CD4-positive, alpha-beta T cell (primary cell): ENCODE measurements around the gene PLCH2. TPM values are rescaled to one million over a fixed set of nuclear protein-coding genes. Genes with fewer than 3 reads are reported as not detected.

ENCODE experiments used
- ATAC-seq: fragments of 200-7000 bp; cut with Tn5 transposase; one replicate; pipeline ENCODE4 v1.10.0; 2022; ENCODE audit warnings: mild to moderate bottlenecking; ENCODE audit not compliant: poor library complexity
- CTCF ChIA-PET: fragments of 350-600 bp; sonication (Branson Sonifier 250); formaldehyde crosslinking; loops from one replicate; lab custom pipeline; 2021; ENCODE audit warnings: antibody characterized with exemption, inconsistent platforms; lab: Charles Lee
- POLR2A ChIA-PET: fragments of 350-600 bp; sonication (Branson Sonifier 250); formaldehyde crosslinking; loops from one replicate; lab custom pipeline; 2021; ENCODE audit warnings: antibody characterized with exemption, inconsistent platforms; lab: Charles Lee
- DNase-seq, 14 experiments: peaks; one replicate each; pipeline ENCODE4 v3.0.0-alpha.2; 2013 to 2020; ENCODE audit warnings: mixed read lengths in 2 of 14
- H3K27ac ChIP-seq, 2 donors: one replicate each; pipeline versions ENCODE4 v1.5.1 to v1.7.0; 2013; ENCODE audit warnings: low read length in 2 of 2, low read depth in 1 of 2, mild to moderate bottlenecking in 1 of 2
- H3K27me3 ChIP-seq, 2 experiments: 1 replicate in 1 of 2; 2 replicates in 1 of 2; pipeline versions ENCODE4 v1.6.1 to v1.7.0; 2013; ENCODE audit warnings: low read length in 2 of 2, control low read depth in 1 of 2, mild to moderate bottlenecking in 1 of 2, moderate library complexity in 1 of 2; ENCODE audit not compliant: insufficient read depth in 2 of 2, control insufficient read depth in 1 of 2
- H3K36me3 ChIP-seq: one replicate; pipeline ENCODE4 v1.6.1; 2013; ENCODE audit warnings: low read length, control low read depth; ENCODE audit not compliant: insufficient read depth
- H3K4me1 ChIP-seq: one replicate; pipeline ENCODE4 v1.6.1; 2013; ENCODE audit warnings: low read length, control low read depth; ENCODE audit not compliant: insufficient read depth
- H3K4me3 ChIP-seq: one replicate; pipeline ENCODE4 v1.5.1; 2013; ENCODE audit warnings: mild to moderate bottlenecking, low read length, moderate library complexity
- H3K9me3 ChIP-seq, 2 experiments: 1 replicate in 1 of 2; 2 replicates in 1 of 2; pipeline versions ENCODE4 v1.6.1 to v1.7.0; 2013; ENCODE audit warnings: low read length in 2 of 2, mild to moderate bottlenecking in 2 of 2, control low read depth in 1 of 2, moderate library complexity in 1 of 2; ENCODE audit not compliant: control insufficient read depth in 1 of 2, insufficient read depth in 1 of 2
- H3K27ac Mint-ChIP-seq: one replicate; pipeline ENCODE4 v1.8.0; 2020; ENCODE audit warnings: mixed read lengths
- H3K27me3 Mint-ChIP-seq: one replicate; pipeline ENCODE4 v1.8.0; 2021; ENCODE audit warnings: mixed read lengths
- H3K36me3 Mint-ChIP-seq: one replicate; pipeline ENCODE4 v1.8.0; 2021; ENCODE audit warnings: low read depth, mixed read lengths
- H3K4me1 Mint-ChIP-seq: one replicate; pipeline ENCODE4 v1.8.0; 2021; ENCODE audit warnings: low read depth, mixed read lengths
- H3K4me3 Mint-ChIP-seq: one replicate; pipeline ENCODE4 v1.8.0; 2020; ENCODE audit warnings: mild to moderate bottlenecking, mixed read lengths
- H3K9me3 Mint-ChIP-seq: one replicate; pipeline ENCODE4 v1.8.0; 2020; ENCODE audit warnings: mixed read lengths
- intact Hi-C, 2 experiments: fragments of 100-400 bp; cut with DNase I in 1 of 2; cut with micrococcal nuclease in 1 of 2; formaldehyde crosslinking; loops; one replicate each; pipeline versions ENCODE4 v1.15.1 to v1.9.0; 2023 to 2025; cut with DNase I, micrococcal nuclease
- total RNA-seq, 174 experiments: library from RNA in 2 of 174; stranded (reverse) in 2 of 174; gene quantifications; one replicate each; pipeline ENCODE4 v1.2.3 and lab custom pipeline; 2021 to 2026
- TF ChIP-seq, protein P1 (sequence below): fragments of 200-600 bp; IDR thresholded peaks from one replicate; pipeline ENCODE4 v1.8.0; 2022; ENCODE audit warnings: antibody characterized with exemption, mild to moderate bottlenecking

PLCH2 gene
- total RNA-seq, 2 experiments from 2014 or later = 47.6 to 48.1 TPM

DNA sequence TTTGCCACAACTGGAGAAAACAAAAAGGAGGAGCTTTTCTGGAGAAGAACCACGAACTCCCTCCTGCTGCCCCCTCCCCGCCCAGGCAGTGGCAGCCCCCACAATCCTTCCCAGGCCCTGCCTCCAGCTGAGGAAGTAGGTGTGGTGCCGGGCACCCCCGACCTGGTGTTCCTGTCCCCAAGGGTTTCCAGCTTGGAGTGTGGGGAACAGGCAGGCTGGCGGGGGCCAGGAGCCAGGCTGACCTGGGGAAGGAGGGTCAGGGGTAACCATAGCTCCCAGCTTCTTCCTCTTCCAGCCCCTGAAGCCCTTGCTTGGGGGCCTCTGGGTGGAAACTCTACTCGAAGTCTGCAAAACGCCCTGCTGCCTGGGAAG lies 58.2 kb downstream of the PLCH2 start:
- H3K27ac ChIP-seq = no peak overlapping the region
- TF ChIP-seq, protein P1, sequence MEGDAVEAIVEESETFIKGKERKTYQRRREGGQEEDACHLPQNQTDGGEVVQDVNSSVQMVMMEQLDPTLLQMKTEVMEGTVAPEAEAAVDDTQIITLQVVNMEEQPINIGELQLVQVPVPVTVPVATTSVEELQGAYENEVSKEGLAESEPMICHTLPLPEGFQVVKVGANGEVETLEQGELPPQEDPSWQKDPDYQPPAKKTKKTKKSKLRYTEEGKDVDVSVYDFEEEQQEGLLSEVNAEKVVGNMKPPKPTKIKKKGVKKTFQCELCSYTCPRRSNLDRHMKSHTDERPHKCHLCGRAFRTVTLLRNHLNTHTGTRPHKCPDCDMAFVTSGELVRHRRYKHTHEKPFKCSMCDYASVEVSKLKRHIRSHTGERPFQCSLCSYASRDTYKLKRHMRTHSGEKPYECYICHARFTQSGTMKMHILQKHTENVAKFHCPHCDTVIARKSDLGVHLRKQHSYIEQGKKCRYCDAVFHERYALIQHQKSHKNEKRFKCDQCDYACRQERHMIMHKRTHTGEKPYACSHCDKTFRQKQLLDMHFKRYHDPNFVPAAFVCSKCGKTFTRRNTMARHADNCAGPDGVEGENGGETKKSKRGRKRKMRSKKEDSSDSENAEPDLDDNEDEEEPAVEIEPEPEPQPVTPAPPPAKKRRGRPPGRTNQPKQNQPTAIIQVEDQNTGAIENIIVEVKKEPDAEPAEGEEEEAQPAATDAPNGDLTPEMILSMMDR = no peak
- ChIA-PET CTCF (no interaction called here), POLR2A (interaction anchor here (1.4 to 2.2 kb wide), 3 partner anchors 8 to 14 kb away, joined by 3 to 6 read pairs (median 4); partner anchors contain the start of gene PANK4)
- H3K4me1 Mint-ChIP-seq = peaks cover 4% of the 10 kb centered on the region
- H3K36me3 Mint-ChIP-seq = no peaks in the 10 kb centered on the region
- intact Hi-C loops = no loop called here
- no peak overlapping the region for H3K4me3 ChIP-seq
- peaks cover 19% of the 10 kb centered on the region for H3K4me1 ChIP-seq
- H3K36me3 ChIP-seq = no peaks in the 10 kb centered on the region
- peaks cover 0 to 12% of the 10 kb centered on the region in 2 experiments for H3K9me3 ChIP-seq
- no peak overlapping the region for H3K27ac Mint-ChIP-seq
- peaks cover 24 to 25% of the 10 kb centered on the region in 2 experiments for H3K27me3 ChIP-seq
- H3K27me3 Mint-ChIP-seq = peaks cover 20% of the 10 kb centered on the region
- no peak overlapping the region for H3K4me3 Mint-ChIP-seq
- H3K9me3 Mint-ChIP-seq = no peaks in the 10 kb centered on the region
- no peak for DNase-seq
- ATAC-seq = no peak

DNA sequence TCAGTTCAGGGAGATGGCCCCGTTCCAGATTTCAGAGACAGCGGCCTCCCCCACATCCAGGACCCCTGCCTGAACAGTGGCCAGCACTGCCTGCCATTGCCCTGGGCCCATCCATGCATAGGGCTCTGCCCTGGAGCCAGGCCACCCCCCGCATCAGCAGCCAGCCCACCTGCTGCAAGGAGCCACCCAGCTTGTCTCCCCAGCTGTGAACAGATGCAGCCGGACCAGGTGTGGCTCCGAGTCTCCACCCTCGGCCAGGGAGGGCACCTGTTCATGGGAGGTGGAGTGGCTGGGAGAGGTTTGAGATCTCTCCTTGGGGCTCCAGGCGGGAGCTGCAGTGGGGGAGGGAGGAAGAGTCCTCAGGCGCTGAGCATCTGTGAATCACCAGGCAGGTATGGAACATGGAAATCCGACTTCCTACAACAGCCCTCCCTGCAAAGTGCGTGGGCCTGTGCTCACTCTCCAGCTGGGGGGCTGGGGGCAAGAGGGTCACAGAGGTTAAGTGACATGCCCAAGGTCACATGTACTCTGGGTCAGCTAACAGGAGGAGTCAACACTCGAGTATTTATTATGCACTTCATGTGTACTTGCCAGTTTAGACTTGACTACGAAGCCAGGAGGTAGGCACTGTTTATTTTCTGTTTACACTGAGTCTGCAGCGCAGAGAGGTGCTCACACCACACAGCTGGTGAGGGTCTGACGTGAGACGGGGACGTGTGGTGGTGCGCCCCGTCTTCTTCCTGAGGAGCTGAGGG lies 58.8 kb downstream of the PLCH2 start:
- Mint-ChIP-seq H3K9me3 (no peaks in the 10 kb centered on the region), H3K36me3 (no peaks in the 10 kb centered on the region), H3K27me3 (peaks cover 20% of the 10 kb centered on the region), H3K27ac (no peak overlapping the region), H3K4me1 (peaks cover 4% of the 10 kb centered on the region), H3K4me3 (no peak overlapping the region)
- no peaks in the 10 kb centered on the region for H3K36me3 ChIP-seq
- ATAC-seq (no peak), DNase-seq (peak in 1 of 14 experiments; percentile 18)
- H3K27me3 ChIP-seq = peaks cover 22 to 25% of the 10 kb centered on the region in 2 experiments
- H3K4me1 ChIP-seq = peaks cover 14% of the 10 kb centered on the region
- TF ChIP-seq, protein P1 = no peak
- H3K4me3 ChIP-seq = no peak overlapping the region
- ChIA-PET CTCF (no interaction called here), POLR2A (interaction anchor here (1.4 to 1.5 kb wide), 2 partner anchors 9 to 11 kb away, joined by 3 to 4 read pairs; partner anchors contain the start of gene PANK4)
- H3K27ac ChIP-seq = no peak overlapping the region
- intact Hi-C loops = no loop called here
- H3K9me3 ChIP-seq = peaks cover 0 to 12% of the 10 kb centered on the region in 2 experiments

DNA sequence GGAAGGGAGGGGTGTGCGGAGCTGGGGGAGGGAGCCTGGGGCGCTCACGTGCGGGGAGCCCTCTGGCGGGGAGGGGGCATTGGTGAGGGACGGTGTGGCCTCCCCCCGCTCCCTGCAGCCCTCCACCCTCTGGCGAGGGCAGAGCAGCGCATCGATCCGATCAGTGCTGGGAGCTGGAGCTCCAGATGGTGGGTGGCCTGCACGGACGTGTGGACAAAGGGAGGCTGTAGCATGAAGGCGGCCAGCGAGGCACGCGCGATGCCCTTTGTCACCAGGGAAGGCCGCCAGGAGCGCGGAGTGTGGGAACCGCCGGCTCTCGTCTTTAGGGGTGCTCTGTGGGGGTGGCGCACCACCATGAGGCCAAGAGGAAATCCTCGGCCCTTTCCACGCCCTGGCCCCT lies 59.4 kb downstream of the PLCH2 start:
- intact Hi-C loops = no loop called here
- Histone ChIP-seq H3K4me1 (peaks cover 12% of the 10 kb centered on the region), H3K27me3 (peaks cover 20 to 24% of the 10 kb centered on the region in 2 experiments), H3K27ac (no peak overlapping the region), H3K9me3 (peaks cover 0 to 12% of the 10 kb centered on the region in 2 experiments), H3K36me3 (no peaks in the 10 kb centered on the region), H3K4me3 (no peak overlapping the region)
- DNase-seq (no peak), ATAC-seq (no peak)
- Mint-ChIP-seq H3K27ac (no peak overlapping the region), H3K36me3 (no peaks in the 10 kb centered on the region), H3K4me3 (no peak overlapping the region), H3K9me3 (no peaks in the 10 kb centered on the region), H3K4me1 (peaks cover 4% of the 10 kb centered on the region), H3K27me3 (peaks cover 20% of the 10 kb centered on the region)
- TF ChIP-seq, protein P1 = no peak
- CTCF ChIA-PET = no interaction called here
- POLR2A ChIA-PET = interaction anchor here (1.4 to 1.5 kb wide), 2 partner anchors 9 to 10 kb away, joined by 3 to 4 read pairs; partner anchors contain the start of gene PANK4
